ENCODE data around the gene F5.
A peak's percentile ranks its signal among the peaks of the same experiment; 100 is the strongest.
"Not testable (repeated sequence)": the region's sequence is repeated elsewhere in the genome, so short reads cannot be mapped to it uniquely, and the experiment has no call there.

Gene F5

GRCh38 chr1:169508432-169509338 is 77.6 kb downstream of the F5 start:
- no peak for DNase-seq (ENCODE audit: low spot score)

DNA sequence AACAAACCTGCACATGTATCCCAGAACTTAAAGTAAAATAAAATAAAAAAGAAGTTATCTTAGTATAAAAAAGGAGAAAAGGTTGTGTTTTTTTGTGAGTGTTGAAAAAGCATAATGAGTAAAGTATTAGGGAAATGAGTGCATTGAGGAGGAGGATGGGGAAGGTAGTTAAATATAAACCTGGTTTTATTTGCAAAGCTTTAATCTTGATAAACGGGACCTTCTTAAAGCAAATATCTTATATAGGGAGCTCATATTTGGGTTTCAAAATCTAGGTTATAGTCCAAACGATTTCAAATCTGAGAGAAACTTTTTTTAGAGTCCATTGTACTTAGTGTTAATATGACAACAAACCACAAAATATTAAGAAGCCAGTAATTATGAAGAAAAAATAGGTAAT is 78.9 kb downstream of the F5 start:
- no peak for DNase-seq (ENCODE audit: low spot score)

DNA sequence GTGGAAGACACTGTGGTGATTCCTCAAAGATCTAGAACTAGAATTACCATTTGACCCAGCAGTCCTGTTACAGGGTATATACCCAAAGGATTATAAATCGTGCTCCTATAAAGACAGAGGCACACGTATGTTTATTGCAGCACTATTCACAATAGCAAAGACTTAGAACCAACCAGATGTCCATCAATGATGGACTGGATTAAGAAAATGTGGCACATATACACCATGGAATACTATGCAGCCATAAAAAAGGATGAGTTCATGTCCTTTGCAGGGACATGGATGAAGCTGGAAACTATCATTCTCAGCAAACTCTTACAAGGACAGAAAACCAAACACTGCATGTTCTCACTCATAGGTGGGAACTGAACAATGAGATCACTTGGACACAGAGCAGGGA is 82.7 kb downstream of the F5 start:
- DNase-seq (ENCODE audit: low spot score), result not testable (repeated sequence)

DNA sequence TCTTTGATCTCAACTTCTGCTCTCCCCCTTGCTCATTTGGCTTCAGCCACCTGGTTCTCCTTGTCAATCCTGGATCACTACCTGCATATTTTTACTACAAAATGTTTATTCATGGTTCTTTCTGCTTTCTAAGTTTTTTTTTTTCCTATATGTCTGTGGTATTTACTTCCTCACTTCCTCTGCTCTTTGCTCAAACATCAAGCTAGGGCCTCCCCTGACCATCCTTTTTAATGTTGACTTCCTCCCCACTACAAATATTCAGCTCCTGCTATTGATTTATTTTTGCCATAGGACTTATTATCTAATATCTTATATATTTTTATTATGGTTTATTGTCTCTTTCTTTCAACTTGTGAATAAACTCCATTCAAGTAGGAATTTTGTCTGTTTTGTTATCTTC is 86.5 kb downstream of the F5 start:
- no peak for DNase-seq (ENCODE audit: low spot score)

- DNase-seq (ENCODE audit: low spot score), result no peak
These were observed 89.0 kb downstream of the F5 start for GRCh38 chr1:169497317-169497716.

DNA sequence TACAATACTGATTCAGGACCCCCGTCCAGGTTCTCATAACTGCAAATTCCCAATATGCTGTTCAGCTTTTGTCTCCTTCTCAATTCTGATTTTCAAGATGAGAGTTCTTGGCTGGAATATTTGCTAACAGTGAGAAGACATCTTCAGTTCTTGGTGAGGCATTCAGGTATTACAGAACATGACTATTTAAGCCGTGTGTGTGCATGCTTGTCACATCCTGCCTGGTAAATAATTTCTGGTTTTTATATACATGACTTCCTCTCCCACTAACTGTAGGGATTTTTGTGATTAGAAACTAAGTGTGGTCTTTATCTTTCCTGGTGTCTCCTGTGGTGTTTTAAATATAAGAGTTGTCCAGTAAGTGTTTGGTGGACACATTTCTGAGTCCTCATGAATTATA is 90.4 kb downstream of the F5 start:
- DNase-seq (ENCODE audit: low spot score), result no peak

DNA sequence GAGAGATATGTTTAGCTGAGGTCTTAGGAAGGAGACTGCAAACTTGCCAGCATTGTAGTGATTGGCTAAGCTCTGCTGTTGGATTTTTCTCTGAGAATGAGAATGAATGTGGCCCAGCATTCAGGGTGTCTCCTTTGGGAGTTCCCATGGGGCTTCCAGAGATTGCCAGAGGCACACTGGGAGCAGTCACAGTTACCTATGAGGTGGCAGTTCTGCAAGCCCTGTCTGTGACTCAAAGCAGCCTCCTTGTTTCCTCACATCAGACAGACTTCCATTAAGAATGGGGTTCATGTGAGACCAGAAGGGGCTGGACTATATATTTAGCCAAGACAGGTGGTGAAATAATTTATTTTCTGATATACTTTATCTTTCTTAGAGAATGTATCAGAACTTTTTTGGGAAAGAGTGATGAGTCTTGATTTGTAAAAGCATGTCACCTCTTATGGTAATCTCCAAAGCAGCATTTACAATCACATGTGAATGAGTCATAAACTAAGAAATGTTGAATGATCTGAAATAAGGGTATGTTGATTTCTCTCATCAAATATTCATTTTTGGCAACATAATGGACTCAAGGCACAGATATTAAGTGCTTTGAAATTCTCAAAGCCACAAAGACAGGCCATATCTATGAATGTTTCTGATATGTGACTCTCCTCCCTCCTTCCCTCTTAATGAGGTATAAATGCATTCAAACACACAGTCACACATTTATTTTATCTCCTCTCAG is 91.1 kb downstream of the F5 start:
- DNase-seq (ENCODE audit: low spot score), result no peak

DNA sequence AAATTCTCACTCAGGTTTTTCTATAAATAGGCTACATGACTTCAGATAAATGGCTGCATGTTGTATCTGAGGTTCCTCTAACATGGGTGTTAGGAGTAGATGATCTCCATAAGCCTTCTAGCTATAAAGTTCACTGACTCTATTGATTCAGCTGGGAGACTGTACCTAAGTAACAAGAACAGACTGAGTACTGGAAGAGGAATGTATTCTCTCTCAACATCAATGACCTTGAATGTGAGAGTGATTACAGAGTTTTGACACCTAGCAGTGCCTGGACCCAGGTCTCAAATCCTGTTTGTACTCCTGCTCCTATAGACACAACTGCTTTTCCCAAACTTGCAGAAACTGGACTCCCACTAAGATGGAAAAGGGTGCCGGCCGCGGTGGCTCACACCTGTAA is 91.9 kb downstream of the F5 start:
- DNase-seq (ENCODE audit: low spot score), result no peak

DNA sequence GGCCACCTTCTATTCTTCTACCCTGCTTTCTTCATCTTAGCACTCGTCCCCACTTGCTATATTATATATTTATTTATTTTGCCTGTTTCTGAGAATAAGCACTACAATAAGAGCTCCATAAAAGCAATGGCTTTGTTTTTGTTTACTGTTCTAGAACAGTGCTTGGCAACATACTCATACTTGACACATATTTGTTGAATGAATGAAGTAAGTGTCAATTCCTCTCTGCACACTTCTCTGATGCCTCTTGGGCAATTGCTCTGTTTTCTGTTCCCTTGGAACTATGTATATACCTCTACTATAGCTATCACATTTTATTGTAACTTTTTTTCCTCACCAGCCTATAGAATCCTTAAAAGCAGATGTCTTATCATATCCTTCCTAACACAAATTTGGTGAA is 93.0 kb downstream of the F5 start:
- no peak for DNase-seq (ENCODE audit: low spot score)

GRCh38 chr1:169491845-169492281 is 94.4 kb downstream of the F5 start:
- no peak for DNase-seq (ENCODE audit: low spot score)

DNA sequence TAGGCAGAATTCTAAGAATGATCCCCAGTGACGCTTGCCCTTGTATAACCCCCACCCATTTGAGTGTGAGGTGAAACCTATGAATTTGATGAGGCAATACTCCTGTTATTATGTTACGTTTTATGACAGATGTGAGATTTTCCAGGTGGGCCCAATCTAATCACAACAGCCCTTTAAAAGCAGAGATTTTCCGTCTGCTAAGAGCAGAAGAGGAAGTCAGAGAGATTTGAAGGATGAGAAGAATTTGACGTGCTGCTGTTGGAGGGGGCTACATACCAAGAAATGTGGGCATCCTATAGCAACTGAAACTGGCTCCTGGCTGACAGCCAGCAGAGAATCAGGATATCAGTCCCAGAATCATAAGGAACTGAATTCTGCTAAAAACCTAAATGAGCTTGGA is 98.1 kb downstream of the F5 start:
- DNase-seq (ENCODE audit: low spot score), result no peak

- no peak for DNase-seq (ENCODE audit: low spot score)
These were observed 98.7 kb downstream of the F5 start for GRCh38 chr1:169487561-169487960.

GRCh38 chr1:169487133-169487532 is 99.1 kb downstream of the F5 start:
- no peak for DNase-seq (ENCODE audit: low spot score)

- DNase-seq (ENCODE audit: low spot score), result peak; percentile 41
These were observed 99.8 kb downstream of the F5 start for GRCh38 chr1:169486281-169487051.

DNA sequence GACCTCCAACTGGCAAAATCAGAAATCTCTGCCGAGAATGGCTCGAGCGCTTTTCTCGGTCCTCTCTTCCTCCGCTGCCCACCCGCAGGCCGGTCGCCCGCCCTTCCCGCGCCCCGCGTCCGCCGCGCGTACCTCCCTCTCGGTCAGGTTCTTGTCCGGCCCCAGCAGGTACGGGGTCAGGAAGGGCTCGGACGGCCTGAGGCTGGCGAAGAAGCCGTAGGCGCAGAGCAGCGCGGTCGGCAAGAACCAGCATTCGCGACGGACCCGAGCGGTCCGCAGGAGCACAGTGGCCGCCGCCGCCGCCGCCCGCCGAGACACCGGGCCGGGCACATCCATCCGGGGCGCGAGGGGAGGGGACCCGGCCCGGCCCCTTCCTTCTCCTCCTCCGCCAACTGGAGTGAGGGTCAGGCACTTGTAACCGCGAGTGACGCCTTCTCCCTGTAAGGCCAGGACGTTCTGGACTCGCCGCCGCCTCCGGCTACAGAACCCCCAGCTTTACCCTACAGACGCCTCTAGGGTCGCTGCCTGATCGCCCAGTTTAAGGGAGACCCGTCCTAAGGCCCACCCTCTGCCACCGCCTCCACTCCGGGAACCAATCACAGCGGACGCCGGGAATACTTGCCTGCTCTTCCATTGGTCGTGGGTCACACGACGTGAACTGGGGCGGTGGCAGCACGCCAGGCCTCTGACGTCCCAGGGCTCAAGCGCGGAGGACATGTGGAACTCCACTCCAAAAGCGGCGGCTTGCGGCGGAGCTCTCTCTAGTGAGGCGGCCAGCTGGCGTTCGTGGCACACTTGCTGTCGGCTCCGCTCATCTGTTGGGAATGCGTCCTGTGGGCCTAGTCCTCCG is 100.6 kb downstream of the F5 start, which contains the start of gene SLC19A2:
SLC19A2 (minus strand) TSS at position 514 of the 850 bp plus-strand sequence; CDS start at position 336, 178 bp downstream.
- DNase-seq (ENCODE audit: low spot score), result peak; percentile 98

DNA sequence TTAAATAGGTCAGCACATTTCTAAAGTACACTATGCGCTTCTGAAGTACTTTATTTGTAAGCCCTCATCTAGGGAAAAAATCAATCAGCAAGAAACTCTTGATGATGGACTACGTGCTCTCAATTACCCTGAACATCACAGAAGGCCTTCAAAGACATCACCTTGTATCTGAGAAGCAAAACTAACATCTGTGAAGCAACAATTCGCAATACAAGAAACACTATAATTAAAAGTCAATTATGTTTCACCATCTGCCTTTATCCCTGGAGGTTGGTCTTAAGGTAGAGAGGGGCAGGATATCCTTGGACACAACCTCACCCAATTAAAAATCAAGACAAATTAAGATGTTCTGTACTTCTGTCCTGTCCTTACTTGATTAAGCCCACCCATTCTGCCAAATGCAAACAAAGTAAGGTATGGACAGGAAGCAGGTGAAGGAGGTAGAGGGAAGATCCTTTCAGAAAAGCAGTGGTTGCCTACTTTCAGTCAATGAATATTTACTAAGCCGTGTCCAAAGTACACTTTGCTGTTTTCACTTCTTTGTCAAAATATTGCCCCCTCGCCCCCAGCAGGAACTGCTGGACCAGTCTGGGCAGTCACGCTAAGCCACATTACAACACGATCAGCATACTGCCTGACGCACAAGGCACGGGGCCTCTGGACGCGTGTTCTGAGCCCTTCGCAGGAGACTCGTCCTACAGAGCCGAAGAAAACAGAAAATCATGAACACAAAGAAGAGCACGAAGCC is 101.4 kb downstream of the F5 start:
- peak; percentile 44 for DNase-seq (ENCODE audit: low spot score)

DNA sequence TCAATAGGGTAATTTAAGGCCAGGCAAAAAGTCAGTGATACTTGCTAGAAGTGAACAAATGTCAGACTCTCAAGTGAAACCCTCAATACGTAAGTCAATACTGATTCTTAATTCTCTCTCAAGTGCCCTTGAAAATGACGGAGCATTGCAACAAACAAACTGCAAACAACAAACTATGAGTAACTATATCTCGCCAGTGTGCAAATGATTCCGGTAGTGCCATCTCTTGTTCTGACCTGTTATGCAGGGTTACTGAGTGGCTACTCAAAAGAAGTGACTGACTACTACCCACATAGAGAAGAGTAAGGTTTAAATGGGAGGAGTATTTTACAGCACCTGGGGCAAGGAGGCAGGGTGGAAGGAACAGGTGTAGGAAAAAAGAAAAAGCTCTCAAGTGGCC is 102.2 kb downstream of the F5 start:
- no peak for DNase-seq (ENCODE audit: low spot score)

GRCh38 chr1:169483500-169483966 is 102.7 kb downstream of the F5 start:
- DNase-seq (ENCODE audit: low spot score), result no peak

DNA sequence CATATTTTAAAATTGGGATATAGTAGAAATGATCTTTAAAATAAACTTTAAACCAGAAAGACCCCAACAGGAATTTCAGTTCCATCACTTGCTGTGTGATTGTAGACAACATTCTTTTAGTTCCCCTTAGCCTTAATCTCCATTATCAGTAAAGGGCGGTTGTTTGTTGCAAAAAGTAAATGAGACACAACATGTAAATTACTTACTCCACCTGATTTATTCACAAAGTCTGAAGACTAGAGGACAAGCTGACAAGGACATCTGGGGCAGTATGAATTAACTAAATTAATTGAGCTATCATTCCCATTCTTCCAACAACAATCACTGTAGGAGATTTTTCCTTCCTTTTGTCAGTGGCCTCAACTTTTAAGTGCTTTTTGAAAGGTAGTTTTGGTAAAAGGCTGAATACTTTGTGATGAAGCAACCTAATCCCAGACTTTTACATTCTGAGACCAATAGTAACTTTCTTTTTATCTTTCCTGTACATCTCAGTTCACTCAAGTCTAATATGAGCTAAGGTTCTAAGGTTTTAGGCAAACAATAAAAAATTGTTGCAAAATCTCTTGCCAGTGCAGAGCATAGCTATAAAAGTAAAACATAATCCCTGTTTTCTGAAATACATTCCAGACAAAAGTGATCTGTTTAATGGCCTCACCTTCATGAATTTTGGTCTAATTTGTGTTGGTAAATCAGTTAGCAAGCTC is 106.8 kb downstream of the F5 start:
- no peak for DNase-seq (ENCODE audit: low spot score)

DNA sequence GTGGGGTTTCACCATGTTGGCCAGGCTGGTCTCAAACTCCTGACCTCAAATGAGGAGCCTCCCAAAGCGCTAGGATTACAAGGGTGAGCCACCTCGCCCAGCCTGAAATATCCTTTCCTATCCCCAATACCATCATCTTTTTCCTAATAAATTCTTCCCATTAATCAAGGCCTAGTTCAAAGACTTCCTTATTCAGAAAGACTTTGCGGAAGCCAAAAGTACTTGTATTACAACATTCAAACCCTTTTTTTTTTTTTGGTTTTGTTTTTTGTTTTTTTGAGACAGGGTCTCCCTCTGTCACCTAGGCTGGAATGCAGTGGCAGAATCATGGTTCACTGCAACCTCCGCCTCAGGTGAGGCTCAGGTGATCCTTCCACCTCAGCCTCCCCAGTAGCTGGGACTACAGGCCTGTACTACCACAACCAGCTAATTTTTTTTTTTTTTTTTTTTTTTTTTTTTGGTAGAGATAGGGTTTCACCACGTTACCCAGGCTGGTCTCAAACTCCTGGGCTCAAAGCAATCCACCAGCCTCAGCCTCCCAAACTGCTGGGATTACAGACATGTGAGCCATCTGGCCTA is 108.1 kb downstream of the F5 start:
- DNase-seq (ENCODE audit: low spot score), result no peak

Data from hepatic stellate cell (primary cell).